Stimulated activated CD4-positive, alpha-beta T cell treated with anti-CD3 and anti-CD28 coated beads, Interleukin-12 subunit alpha, Interleukin-12 subunit beta, amount 100 ng/mL, for 4 hours (primary cell): Measurements from ENCODE around the gene PLRG1.
"Not testable (repeated sequence)": the region's sequence is repeated elsewhere in the genome, so short reads cannot be mapped to it uniquely, and the experiment has no call there.

ENCODE experiments used
- DNase-seq: peaks from one replicate; pipeline ENCODE4 v3.0.0-alpha.2; 2020

Gene PLRG1

GRCh38 chr4:154549894-154550790, at the start of gene PLRG1:
TSS of gene PLRG1 (minus strand) at chr4:154550400. CDS start at chr4:154550308, 92 bp downstream.
- peak; percentile 94 for DNase-seq

GRCh38 chr4:154597798-154598774, 47.9 kb upstream of the PLRG1 start:
- DNase-seq, result no peak

GRCh38 chr4:154597281-154597680, 47.1 kb upstream of the PLRG1 start:
- DNase-seq, result not testable (repeated sequence)

- DNase-seq, result no peak
These were observed 45.6 kb upstream of the PLRG1 start for GRCh38 chr4:154595807-154596206.

GRCh38 chr4:154594343-154594742, 44.1 kb upstream of the PLRG1 start:
- DNase-seq, result not testable (repeated sequence)

- no peak for DNase-seq
These were observed 43.7 kb upstream of the PLRG1 start for GRCh38 chr4:154593868-154594267.

- no peak for DNase-seq
These were observed 41.7 kb upstream of the PLRG1 start for GRCh38 chr4:154591890-154592289.

GRCh38 chr4:154590329-154591006, 40.3 kb upstream of the PLRG1 start, which contains the start of gene FGA:
TSS of gene FGA (minus strand) at chr4:154590742. CDS start at chr4:154590687, 55 bp downstream.
- no peak for DNase-seq

- DNase-seq, result no peak
These were observed 39.3 kb upstream of the PLRG1 start for GRCh38 chr4:154589296-154590197.

- DNase-seq, result no peak
These were observed 38.0 kb upstream of the PLRG1 start for GRCh38 chr4:154588198-154588597.

GRCh38 chr4:154586296-154587033, 36.3 kb upstream of the PLRG1 start:
- DNase-seq, result no peak

GRCh38 chr4:154585369-154586018, 35.3 kb upstream of the PLRG1 start:
- no peak for DNase-seq

- DNase-seq, result no peak
These were observed 34.1 kb upstream of the PLRG1 start for GRCh38 chr4:154584259-154584658.

GRCh38 chr4:154583677-154584076, 33.5 kb upstream of the PLRG1 start:
- no peak for DNase-seq

- no peak for DNase-seq
These were observed 33.0 kb upstream of the PLRG1 start for GRCh38 chr4:154583230-154583629.

GRCh38 chr4:154582723-154583122, 32.5 kb upstream of the PLRG1 start:
- no peak for DNase-seq

- DNase-seq, result no peak
These were observed 29.7 kb upstream of the PLRG1 start for GRCh38 chr4:154579927-154580326.

GRCh38 chr4:154578919-154579318, 28.7 kb upstream of the PLRG1 start:
- DNase-seq, result no peak

GRCh38 chr4:154577324-154577723, 27.1 kb upstream of the PLRG1 start:
- no peak for DNase-seq

- no peak for DNase-seq
These were observed 24.1 kb upstream of the PLRG1 start for GRCh38 chr4:154574311-154574710.
